HG02798 (cell line): ENCODE data around the gene P2RX6.
A peak's percentile ranks its signal among the peaks of the same experiment; 100 is the strongest.
"Not testable (repeated sequence)": the region's sequence is repeated elsewhere in the genome, so short reads cannot be mapped to it uniquely, and the experiment has no call there.

Source experiments
- ATAC-seq: cut with Tn5 transposase; IDR thresholded peaks from one replicate; pipeline ENCODE4 v1.9.1; 2021; ENCODE audit warnings: mild to moderate bottlenecking; ENCODE audit not compliant: unreplicated experiment, poor library complexity

Gene P2RX6

DNA sequence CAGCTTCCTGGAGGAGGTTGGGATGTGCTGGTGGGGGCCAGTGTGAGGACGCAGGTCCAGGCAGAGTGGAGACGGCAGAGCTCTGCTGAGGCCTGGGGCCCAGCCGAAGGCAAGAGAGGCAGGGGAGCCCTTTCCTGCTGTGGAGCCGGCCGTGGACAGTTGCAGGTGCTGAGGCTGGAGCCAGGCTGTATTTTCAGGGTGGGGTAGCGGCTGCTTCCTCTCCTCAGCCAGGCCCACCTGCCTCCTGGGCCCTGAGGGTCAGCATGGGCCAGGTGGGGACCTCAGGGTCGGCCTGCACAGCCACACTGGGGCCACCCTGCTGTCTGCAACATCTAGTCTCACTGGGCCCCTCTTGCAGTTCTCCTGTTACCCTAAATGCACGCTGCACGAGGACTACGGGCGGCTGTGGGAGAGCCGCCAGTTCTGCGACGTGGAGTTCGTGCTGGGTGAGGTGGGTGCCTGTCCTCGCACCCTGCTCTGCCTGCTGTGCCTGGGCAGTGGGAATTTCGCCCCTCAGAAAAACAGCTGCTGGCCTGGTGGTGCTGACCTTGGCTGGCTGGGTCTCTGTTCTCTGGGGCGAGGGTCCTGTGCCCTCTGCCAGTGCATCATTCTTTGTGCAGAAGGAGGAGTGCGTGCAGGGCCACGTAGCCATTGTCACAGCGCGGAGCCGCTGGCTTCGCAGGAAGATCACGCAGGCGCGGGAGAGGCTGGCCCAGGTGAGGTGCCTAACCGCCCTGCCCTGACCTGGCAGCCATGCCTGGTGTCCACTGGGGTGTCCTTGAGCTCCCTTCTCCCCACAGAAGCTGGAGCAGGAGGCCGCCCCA lies 21.4 kb upstream of the P2RX6 start:
- no peak for ATAC-seq

DNA sequence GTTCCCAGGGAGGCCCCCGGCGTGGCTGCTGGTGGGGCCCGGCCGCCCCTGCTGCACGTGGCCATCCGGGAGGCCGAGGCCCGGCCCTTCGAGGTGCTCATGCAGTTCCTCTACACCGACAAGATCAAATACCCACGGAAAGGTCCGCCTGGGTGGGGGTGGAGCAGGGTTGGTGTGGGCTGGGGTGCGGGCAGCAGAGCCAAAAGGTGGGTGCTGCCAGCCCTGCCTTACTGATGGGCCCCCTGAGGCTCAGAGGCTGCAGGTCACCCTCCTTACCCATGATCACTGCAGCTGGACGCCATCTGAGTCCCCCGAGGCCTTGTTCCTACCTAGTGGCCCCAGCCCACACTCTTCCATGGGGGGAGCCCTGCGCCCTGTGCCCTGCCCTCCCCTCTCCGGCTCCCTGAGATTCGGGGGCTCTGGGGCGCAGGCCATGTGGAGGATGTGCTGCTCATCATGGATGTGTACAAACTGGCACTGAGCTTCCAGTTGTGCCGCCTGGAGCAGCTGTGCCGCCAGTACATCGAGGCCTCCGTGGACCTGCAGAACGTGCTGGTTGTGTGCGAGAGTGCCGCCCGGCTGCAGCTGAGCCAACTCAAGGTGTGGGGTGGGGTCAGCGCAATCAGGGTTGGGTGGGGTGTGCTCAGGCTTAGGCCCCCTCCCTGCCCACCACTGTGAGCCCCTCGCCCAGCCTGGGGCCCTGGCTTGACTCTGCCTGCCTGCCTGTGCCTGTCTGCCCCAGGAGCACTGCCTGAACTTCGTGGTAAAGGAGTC lies 20.6 kb upstream of the P2RX6 start:
- no peak for ATAC-seq

DNA sequence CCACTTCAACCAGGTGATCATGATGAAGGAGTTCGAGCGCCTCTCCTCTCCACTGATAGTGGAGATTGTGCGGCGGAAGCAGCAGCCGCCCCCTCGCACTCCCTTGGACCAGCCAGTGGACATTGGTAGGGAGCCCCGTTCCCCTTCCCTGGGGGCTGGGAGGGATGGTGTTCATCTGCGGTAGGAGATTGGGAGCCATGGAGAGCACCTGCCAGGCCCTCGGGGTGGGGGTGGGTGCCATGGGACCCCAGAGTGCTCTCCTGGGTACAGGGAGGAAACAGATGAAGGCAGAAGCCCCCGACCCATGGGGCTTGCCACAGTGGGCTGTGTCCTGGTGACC lies 20.1 kb upstream of the P2RX6 start:
- no peak for ATAC-seq

DNA sequence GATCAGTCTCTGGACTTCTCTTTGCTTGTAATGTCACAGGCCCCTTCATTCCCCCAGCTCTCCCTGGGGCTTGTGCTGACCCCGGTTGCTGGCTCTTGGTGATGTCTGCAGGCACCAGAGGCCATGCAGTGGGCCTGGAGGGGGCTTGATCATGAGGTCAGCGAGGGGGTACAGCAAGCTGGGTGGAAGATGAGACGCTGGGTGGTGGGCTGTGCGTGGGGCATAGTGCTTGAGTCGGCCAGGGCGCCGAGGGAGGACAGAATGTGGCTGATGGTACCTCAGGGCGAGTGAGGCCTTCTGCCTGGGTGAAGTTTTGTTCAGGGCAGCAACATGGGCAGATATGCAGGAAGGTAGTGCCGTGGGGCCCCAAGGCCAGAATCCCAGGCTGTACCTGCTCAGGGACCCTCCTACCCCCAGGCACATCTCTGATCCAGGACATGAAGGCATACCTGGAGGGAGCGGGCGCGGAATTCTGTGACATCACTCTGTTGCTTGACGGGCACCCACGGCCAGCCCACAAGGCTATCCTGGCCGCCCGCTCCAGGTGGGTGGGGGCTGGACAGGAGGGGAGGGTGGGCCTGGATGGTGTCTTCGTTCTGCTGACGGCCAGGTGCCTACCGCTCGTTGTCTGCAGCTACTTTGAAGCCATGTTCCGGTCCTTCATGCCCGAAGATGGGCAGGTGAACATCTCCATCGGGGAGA lies 19.5 kb upstream of the P2RX6 start:
- no peak for ATAC-seq

DNA sequence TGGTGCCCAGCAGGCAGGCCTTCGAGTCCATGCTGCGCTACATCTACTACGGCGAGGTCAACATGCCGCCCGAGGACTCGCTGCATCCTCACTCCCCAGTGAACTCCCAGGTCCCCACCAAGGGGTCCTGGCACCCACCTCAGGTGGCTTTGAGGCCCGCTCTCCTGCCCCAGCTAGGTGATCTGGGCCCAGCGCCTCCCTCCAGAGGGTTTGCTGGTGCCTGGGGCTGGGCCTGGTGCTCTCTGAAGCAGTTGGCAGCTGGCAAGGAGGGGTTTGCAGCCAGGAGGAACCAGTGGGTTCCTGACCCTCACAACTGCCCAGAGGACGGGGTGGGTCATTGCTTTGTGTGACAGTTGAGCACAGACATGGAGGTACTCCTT lies 18.9 kb upstream of the P2RX6 start:
- no peak for ATAC-seq

DNA sequence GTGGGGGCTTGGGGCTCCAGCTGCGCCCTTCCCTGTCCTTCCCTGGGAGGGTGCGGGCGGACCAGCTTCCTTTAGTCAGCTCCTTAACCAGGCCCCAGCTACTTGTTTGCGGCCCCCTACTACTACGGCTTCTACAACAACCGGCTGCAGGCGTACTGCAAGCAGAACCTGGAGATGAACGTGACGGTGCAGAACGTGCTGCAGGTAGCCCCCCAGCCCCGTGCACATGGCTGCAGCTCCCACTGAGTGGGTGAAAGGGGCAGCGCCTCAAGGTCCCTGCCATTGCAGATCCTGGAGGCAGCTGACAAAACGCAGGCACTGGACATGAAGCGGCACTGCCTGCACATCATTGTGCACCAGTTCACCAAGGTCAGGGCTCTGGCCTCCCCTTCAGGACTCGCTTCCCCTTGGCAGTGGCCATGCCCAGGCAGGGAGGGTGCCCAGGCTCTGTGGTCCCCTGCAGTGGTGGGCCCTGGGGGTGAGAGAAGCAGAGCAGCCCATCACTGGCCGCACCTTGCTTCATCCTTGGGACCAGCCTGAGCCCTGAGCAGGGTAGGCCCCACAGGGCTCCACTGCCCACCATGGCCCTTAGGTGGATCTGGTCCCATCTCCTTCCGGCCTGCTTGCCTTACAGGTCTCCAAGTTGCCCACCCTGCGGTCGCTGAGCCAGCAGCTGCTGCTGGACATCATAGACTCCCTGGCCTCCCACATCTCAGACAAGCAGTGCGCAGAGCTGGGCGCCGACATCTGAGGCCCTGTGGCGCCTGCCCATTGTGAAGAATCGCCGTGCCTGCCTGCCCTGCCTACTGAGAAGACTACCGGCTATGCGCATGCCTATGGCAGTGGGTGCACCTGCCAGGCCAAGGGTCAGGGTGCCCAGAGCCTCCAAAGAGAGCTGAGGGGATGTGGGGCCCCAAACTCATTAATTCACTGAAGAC lies 18.1 kb upstream of the P2RX6 start:
- ATAC-seq, result no peak

DNA sequence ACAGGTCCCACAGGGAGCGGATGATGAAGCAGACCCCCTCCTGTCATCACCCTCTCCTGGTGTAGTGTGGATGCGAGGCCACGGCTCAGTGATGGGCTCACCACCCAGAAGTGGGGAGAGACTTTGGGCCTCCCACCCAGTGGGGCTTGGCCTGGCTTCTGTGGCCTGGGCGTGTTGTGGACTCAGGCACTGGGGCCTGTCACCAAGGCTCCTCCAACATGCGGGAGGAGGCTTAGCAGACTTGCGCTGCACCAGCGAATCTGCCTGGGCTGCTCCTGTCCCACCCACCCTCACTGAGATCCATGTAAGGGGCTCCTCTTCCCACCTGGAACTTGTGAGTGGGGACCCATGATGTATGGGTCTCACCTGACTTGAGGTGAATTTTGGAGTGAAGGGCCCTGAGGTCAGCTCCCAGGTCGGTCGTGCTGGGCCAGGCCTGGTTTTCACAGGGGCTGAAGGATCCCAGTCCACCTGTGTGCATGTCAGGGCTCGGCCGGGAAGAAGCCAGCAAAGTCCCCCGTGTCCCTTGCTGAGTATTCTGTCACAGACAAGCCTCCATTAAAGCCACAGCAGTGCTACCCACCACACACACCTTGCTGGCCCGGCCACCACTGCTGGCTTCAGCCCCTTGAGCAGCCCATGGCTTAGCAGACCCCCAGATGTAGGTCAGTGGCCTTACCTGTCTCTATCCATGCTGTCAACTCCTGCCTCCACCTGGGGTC lies 17.3 kb upstream of the P2RX6 start:
- ATAC-seq, result no peak

DNA sequence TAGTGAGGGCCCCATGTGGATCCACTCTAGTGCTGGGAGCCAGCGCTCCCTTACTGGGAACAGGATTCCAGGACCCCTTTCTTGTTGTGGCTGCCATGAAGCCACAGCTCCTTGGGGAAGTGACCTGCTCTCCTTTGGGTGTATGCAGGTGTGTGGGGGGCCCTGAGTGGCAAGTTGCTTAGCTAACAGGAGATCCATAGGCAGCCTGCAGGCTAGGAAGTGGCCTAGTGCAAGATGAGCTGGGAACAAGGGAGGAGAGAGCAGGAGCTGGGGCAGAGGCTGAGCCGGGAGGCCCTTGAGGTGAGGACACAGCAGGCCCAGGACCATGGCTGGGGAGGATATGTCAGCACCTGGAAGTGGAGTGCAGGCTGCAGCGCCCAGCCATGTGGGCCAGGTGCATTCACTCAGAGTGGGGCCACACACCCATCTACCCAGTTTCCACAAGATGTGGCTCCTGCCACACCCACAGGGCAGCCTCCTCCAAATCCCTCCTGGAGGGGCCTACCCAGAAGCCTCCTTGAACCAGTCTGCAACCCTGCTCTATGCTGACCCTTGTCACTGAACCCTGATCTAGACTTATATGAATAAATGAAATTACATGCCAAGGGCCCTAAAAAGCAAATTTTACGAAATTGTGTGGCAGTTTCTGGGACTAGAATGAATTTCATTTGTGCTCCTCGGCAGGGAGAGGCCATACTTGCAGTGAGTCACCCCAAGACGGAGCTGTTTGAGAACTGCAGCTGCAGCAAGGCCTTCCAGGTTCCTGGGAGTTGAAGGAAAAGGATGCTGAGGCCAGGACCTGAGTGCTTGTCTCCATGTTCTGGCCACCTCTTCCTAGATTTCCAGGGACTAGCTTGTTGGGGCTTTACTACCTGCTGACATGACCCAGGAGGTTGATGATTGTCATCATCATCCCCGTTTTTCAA lies 16.3 kb upstream of the P2RX6 start:
- ATAC-seq, result no peak

DNA sequence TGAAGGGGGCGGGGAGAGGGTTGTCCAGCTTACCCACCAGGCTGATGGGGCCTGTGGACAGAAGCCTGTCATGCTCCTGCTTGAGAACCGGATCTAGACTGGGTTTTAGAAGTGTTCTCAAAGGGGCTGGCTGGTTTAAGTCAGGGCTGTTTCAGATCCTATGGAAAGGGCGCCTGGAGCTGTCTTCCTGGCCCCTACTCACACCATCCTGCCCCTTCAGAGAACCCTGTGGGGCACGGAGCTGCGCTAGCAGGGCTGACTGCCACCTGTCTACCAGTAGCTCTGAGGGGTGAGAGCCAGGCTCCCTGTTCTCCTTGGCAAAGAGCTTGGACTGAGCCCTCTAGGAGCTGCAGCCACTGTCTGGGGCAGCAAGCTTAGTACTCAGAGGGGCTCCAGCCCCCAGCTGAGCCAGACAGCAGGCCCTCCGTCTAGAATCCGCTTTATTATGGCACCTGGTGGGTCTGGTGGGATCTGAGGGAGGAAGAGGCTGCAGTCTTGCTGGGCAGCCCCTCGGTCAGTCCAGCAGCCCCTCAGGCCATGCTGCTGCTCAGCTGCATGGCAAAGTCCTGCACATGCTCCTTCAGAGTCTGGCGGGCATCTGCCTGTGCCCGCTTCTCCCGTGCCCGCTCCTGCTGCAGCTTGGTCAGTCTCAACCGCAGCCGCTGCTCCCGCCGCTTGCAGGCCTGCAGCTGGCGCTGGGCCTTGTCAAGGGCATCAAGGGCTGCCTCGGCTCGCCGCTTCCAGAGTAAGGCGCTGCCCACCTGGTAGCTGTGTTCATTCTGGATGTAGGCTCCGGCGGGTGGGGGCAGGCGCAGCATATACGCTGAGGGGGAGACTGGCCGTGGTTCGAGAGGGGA lies 15.4 kb upstream of the P2RX6 start:
- ATAC-seq, result no peak

DNA sequence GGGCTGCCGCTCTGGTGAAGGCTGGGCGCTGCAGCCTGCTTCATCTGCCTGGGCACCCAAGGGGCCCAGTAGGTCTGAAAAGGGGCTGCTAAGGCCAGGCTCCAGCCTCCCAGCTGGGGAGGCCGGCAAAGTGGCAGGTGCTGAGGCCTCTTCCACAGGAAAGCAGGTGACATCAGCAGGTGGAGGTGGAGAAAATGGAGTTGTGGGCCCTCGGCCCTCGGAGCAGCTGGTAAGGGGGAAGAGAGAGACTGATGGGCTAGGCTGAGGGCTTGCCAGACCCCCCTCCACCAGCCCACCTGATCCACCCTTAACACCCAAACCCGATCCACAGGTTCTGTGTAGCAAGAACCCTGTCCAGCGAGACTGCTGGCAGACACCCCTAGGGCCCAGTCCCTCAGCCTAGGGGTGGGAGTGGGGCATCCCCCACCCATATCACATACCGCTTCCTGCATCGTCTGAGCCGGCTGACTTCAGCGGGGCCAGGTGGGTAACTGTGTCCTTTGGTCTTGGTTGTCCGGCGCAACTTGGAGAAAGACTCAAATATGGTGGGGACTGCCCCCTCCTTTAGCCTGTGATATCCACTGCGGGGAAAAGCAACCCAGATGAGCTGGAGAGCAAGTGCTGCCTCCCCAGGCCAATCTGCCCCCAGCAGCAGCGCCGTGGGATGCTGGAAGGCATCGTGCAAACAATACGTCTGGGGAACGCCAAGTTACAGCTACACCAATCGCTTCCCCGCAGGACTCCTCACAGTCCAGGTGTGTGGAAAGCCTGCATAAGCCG lies 14.6 kb upstream of the P2RX6 start:
- no peak for ATAC-seq

DNA sequence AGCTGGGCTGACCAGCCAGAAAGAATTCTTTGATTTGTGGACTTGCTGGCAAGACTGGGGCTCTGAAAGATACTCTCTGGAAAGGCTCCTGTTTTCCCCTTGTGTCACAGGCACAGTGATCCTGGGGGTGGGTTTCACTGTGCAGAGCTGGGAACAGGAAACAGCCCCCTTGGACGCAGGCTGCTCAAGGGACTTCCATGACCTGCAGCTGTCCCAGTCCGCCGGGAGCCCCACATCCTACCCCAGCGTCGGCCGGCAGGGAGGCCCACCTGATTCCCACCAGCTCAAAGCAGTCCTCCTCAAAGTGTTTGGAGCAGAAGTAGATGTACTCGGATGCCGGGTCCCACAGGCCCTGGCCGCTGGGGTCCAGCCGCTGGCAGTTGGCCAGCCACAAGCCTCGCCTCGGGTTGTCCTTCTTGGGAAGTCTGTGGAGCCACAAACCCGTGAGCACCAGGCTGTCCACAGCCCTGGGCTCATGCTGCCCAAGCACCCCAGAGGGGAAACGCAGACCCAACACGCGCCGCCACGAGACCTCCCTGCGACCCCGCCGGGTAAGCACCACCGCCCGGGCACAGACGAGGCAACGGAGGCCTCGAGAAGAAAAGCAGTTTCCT lies 13.9 kb upstream of the P2RX6 start:
- no peak for ATAC-seq

DNA sequence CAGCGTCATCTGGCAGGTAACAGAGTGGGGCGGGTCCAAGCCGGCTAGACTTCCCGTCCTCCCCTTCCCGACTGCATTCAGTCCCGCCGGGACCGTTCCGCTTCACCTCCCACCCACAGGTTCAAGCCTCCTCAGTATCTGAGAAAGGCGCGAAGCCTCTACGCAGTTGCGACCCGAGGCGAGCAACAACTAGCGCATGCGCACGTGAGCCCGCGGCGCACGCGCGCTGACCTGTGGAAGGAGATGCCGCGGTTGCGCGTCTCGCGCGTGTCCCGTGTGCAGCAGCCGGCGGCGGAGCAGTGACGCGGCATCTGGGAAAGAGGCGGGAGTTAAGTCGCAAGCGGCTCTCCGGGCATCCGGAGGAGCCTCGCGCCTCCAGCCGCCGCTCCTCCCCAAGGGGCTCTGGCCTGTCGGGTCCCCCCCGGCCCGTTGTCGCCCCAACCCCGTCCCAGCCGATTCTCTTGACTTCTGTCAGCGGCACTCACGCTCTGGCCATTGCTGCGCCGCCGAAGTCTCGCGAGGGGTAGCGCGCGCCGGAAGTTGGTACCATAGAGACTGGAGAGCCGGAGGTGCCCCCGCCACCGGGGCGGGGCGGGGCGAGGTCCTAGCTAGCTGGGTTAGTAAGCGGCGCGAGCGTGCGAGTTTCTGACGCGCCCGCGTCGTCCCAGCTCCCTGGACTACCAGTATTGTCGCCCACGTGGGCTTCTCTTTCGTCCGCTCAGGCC lies 13.2 kb upstream of the P2RX6 start, which contains the start of gene THAP7:
Gene THAP7 (minus strand): TSS at position 518 of the 725 bp plus-strand sequence. CDS start 207 bp downstream, at position 311.
- ATAC-seq, result peak; percentile 90

DNA sequence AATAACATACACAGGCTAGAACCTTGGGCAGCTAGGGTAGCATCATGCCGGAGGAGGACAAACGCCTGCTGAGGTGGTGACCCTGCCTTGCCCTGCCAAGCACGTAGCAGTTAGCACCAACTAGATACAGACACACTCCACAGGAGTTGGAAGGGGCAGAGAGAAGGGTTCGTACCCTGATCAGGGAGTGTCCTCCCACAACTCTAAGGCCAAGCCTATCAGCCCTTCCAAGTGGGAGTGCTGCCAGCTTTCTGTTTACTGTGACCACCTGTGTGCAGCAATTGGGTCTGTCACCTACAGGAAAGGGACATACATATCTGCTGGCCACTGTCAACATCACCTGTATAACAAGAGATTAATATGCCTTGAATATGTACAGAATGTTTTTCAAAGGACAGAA lies 11.2 kb upstream of the P2RX6 start:
- no peak for ATAC-seq

DNA sequence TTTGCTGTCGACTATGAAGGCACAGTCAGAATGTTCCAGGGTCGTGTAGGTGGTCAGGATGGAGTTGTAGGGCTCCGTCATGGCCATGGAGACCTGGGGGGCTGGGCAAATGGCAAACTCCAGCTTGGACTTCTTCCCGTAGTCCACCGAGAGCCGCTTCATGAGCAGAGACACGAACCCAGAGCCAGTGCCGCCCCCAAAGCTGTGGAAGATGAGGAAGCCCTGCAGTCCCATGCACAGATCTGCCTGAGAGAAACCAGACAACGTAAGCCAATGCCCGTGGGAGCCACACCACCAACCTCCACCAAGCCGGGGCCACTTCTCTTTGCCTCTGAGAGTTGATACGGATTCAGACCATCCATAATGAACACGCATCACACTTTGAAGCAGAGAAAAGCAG lies 5.8 kb upstream of the P2RX6 start:
- not testable (repeated sequence) for ATAC-seq

DNA sequence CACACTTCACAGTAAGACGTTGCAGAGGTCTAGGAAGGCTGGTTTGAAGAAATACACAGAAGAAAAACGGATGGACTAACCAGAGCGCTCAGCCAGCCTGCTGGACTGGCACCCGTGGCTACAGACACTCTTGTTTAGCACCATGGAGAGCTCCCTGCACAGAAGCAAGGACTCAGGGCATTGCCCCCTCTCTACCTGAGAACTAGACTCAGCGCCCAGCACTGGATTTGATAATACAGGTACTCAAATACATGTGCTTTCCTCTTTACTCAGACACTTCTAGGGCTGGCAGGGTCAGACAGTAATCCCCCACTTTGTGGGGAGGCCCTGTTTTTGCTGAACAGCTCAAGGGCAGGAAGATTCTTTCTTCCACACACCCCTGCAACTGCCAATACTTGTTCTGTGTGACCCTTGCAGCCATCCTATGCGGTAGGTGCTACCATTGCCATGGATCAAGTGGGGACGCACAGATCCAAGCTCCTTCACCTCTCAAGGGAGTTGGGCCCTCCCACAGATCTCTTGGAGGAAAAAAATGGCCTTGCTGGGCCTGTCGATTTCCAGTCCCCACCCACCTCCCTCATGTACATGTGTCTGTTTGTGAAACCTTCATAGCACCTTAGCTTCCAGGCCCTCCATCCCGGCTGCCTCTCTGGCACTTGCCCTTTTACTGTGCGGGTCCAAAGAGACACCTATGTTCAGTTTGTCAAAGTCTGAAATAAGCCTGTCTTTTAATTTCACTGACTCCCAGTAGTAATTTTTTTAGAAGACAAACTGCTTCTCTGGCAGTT lies 5.1 kb upstream of the P2RX6 start:
- ATAC-seq, result no peak
